Effector CD4-positive, alpha-beta T cell (primary cell): ENCODE measurements around the gene DISP2. TPM values are rescaled to one million over a fixed set of nuclear protein-coding genes. Genes with fewer than 3 reads are reported as not detected.

Source experiments
- DNase-seq: peaks from one replicate; pipeline ENCODE4 v3.0.0-alpha.2; 2020
- total RNA-seq: gene quantifications from one replicate; lab custom pipeline; 2026; lab: John Stamatoyannopoulos, UW

The DISP2 gene
- not detected for total RNA-seq

- DNase-seq, result peak; percentile 82
Observed at GRCh38 chr15:40357723-40358470, at the start of gene DISP2. DISP2 (plus strand) TSS chr15:40358219; CDS start chr15:40358322, 103 bp downstream.

GRCh38 chr15:40309344-40309862 is 48.6 kb upstream of the DISP2 start:
- no peak for DNase-seq

- peak; percentile 39 for DNase-seq
Observed at GRCh38 chr15:40310001-40310959, 47.7 kb upstream of the DISP2 start.

- DNase-seq, result no peak
Observed at GRCh38 chr15:40310993-40311392, 47.0 kb upstream of the DISP2 start.

- no peak for DNase-seq
Observed at GRCh38 chr15:40312370-40313158, 45.5 kb upstream of the DISP2 start.

- DNase-seq, result no peak
Observed at GRCh38 chr15:40313531-40314398, 44.3 kb upstream of the DISP2 start.

GRCh38 chr15:40314723-40315276 is 43.2 kb upstream of the DISP2 start:
- no peak for DNase-seq

GRCh38 chr15:40316931-40317330 is 41.1 kb upstream of the DISP2 start:
- DNase-seq, result no peak

GRCh38 chr15:40317580-40317979 is 40.4 kb upstream of the DISP2 start:
- DNase-seq, result no peak

GRCh38 chr15:40320409-40320808 is 37.6 kb upstream of the DISP2 start:
- no peak for DNase-seq

- DNase-seq, result peak; percentile 43
Observed at GRCh38 chr15:40320931-40321371, 37.1 kb upstream of the DISP2 start.

- no peak for DNase-seq
Observed at GRCh38 chr15:40322531-40323238, 35.3 kb upstream of the DISP2 start.

- DNase-seq, result peak; percentile 86
Observed at GRCh38 chr15:40323239-40323952, 34.6 kb upstream of the DISP2 start, which contains the start of gene INAFM2. INAFM2 (plus strand) TSS chr15:40323692; CDS start chr15:40324056, 364 bp downstream.

GRCh38 chr15:40323953-40324937 is 33.8 kb upstream of the DISP2 start:
- no peak for DNase-seq

GRCh38 chr15:40325188-40325587 is 32.8 kb upstream of the DISP2 start:
- DNase-seq, result no peak

- no peak for DNase-seq
Observed at GRCh38 chr15:40325700-40326099, 32.3 kb upstream of the DISP2 start.

GRCh38 chr15:40327457-40327856 is 30.6 kb upstream of the DISP2 start:
- no peak for DNase-seq

- DNase-seq, result no peak
Observed at GRCh38 chr15:40328176-40328575, 29.8 kb upstream of the DISP2 start.
